MM.1S (cell line): ENCODE results near the gene PAPPA.

Experiments
- DNase-seq: peaks from one replicate; pipeline ENCODE4 v3.0.0-alpha.2; 2015
- H2AFZ ChIP-seq: fragments of 300-600 bp; sonication (generic); 2 replicates; pipeline ENCODE4 v1.6.0; 2016; ENCODE audit warnings: antibody characterized with exemption, low read length
- H3F3A ChIP-seq: fragments of 300-600 bp; sonication (generic); 2 replicates; pipeline ENCODE4 v1.6.1; 2016; ENCODE audit warnings: mild to moderate bottlenecking, antibody characterized with exemption, low read length, moderate library complexity, mixed read lengths; ENCODE audit not compliant: insufficient read depth
- H3K27ac ChIP-seq: fragments of 300-600 bp; sonication (generic); 2 replicates; pipeline ENCODE4 v1.5.1; 2016; ENCODE audit warnings: mild to moderate bottlenecking, low read length
- H3K27me3 ChIP-seq: fragments of 300-600 bp; sonication (generic); replicated peaks from 2 replicates; pipeline ENCODE4 v1.6.0; 2016; ENCODE audit warnings: low read length; ENCODE audit not compliant: insufficient read depth
- H3K36me3 ChIP-seq: fragments of 300-600 bp; sonication (generic); replicated peaks from 2 replicates; pipeline ENCODE4 v1.6.1; 2016; ENCODE audit warnings: mild to moderate bottlenecking, low read length, mixed read lengths; ENCODE audit not compliant: insufficient read depth
- H3K4me1 ChIP-seq: fragments of 300-600 bp; sonication (generic); 2 replicates; pipeline ENCODE4 v1.6.1; 2016; ENCODE audit warnings: low read length, mixed read lengths
- H3K4me2 ChIP-seq: fragments of 300-600 bp; sonication (generic); 2 replicates; pipeline ENCODE4 v1.6.0; 2016; ENCODE audit warnings: low read depth, low read length
- H3K4me3 ChIP-seq: fragments of 300-600 bp; sonication (generic); 2 replicates; pipeline ENCODE4 v1.5.1; 2016; ENCODE audit warnings: low read length, mixed read lengths
- H3K79me2 ChIP-seq: fragments of 300-600 bp; sonication (generic); 2 replicates; pipeline ENCODE4 v1.6.1; 2016; ENCODE audit warnings: mixed run types, low read length, mixed read lengths
- H3K9ac ChIP-seq: fragments of 300-600 bp; sonication (generic); 2 replicates; pipeline ENCODE4 v1.6.1; 2016; ENCODE audit warnings: low read length, mixed read lengths
- H3K9me2 ChIP-seq: fragments of 300-600 bp; sonication (generic); replicated peaks from 2 replicates; pipeline ENCODE4 v1.6.1; 2016; ENCODE audit warnings: mild to moderate bottlenecking, low read length, mixed read lengths; ENCODE audit not compliant: insufficient read depth
- H3K9me3 ChIP-seq: fragments of 300-600 bp; sonication (generic); replicated peaks from 2 replicates; pipeline ENCODE4 v1.6.1; 2016; ENCODE audit warnings: mild to moderate bottlenecking, low read length, mixed read lengths; ENCODE audit not compliant: insufficient read depth
- H4K20me1 ChIP-seq: fragments of 300-600 bp; sonication (generic); 2 replicates; pipeline ENCODE4 v1.6.1; 2016; ENCODE audit warnings: mild to moderate bottlenecking, low read length, moderate library complexity, mixed read lengths; ENCODE audit not compliant: insufficient read depth
- CTCF ChIP-seq: fragments of 300-600 bp; sonication (generic); IDR thresholded peaks from 2 replicates; pipeline ENCODE4 v1.5.1; 2016; ENCODE audit warnings: antibody characterized with exemption, low read length, mixed read lengths
- EZH2 ChIP-seq: fragments of 300-600 bp; sonication (generic); optimal IDR thresholded peaks from 2 replicates; pipeline ENCODE3; 2017; ENCODE audit warnings: low read depth, mild to moderate bottlenecking, antibody characterized with exemption, low read length, mixed read lengths
- EZH2phosphoT487 ChIP-seq: fragments of 300-600 bp; sonication (generic); IDR thresholded peaks from 2 replicates; pipeline ENCODE4 v1.6.1; 2018; ENCODE audit warnings: antibody characterized with exemption, low read length

PAPPA gene

DNA sequence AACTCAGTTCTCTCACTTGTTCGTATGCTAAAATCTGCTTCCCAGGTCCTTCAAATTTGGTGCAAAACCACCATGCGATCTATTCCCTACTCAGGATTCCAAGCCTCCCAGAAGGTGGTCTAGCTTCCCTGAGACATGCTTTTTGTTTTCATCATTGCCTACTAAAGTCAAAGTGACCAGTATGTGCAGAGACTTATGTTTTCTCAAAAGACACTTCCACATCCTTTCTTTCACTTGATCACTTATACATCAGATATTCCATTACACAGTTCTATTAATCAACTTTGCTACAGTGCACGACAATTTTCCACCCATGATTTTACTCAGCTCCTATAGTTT lies 242.1 kb downstream of the PAPPA start:
- no peak overlapping the region for H3K4me3 ChIP-seq
- no peak for DNase-seq
- TF ChIP-seq EZH2phosphoT487, result no peak
- TF ChIP-seq CTCF, result no peak
- no peak for TF ChIP-seq EZH2
- H2AFZ ChIP-seq, result no peak overlapping the region
- no peaks in the 10 kb centered on the region for H3K9me2 ChIP-seq
- no peaks in the 10 kb centered on the region for H3K27me3 ChIP-seq
- no peak overlapping the region for H3K4me2 ChIP-seq
- H3K79me2 ChIP-seq, result no peaks in the 10 kb centered on the region
- H3K4me1 ChIP-seq, result no peaks in the 10 kb centered on the region
- no peaks in the 10 kb centered on the region for H4K20me1 ChIP-seq
- H3F3A ChIP-seq, result no peaks in the 10 kb centered on the region
- no peak overlapping the region for H3K9ac ChIP-seq
- H3K27ac ChIP-seq, result no peak overlapping the region
- no peaks in the 10 kb centered on the region for H3K36me3 ChIP-seq
- no peaks in the 10 kb centered on the region for H3K9me3 ChIP-seq

GRCh38 chr9:116403171-116403570 lies 249.6 kb downstream of the PAPPA start:
- no peaks in the 10 kb centered on the region for H3F3A ChIP-seq
- no peaks in the 10 kb centered on the region for H3K36me3 ChIP-seq
- no peaks in the 10 kb centered on the region for H4K20me1 ChIP-seq
- TF ChIP-seq CTCF, result no peak
- no peak for TF ChIP-seq EZH2phosphoT487
- TF ChIP-seq EZH2, result no peak
- H3K4me2 ChIP-seq, result no peak overlapping the region
- no peaks in the 10 kb centered on the region for H3K9me2 ChIP-seq
- H3K9me3 ChIP-seq, result no peaks in the 10 kb centered on the region
- DNase-seq, result no peak
- H2AFZ ChIP-seq, result no peak overlapping the region
- no peak overlapping the region for H3K9ac ChIP-seq
- no peaks in the 10 kb centered on the region for H3K27me3 ChIP-seq
- H3K4me1 ChIP-seq, result no peaks in the 10 kb centered on the region
- no peak overlapping the region for H3K4me3 ChIP-seq
- no peaks in the 10 kb centered on the region for H3K79me2 ChIP-seq
- no peak overlapping the region for H3K27ac ChIP-seq

GRCh38 chr9:116404228-116404627 lies 250.6 kb downstream of the PAPPA start:
- Histone ChIP-seq H3K79me2 (no peaks in the 10 kb centered on the region), H3K9me2 (no peaks in the 10 kb centered on the region), H3F3A (no peaks in the 10 kb centered on the region), H3K4me1 (no peaks in the 10 kb centered on the region), H3K9me3 (no peaks in the 10 kb centered on the region), H3K36me3 (no peaks in the 10 kb centered on the region), H4K20me1 (no peaks in the 10 kb centered on the region), H3K27me3 (no peaks in the 10 kb centered on the region), H3K4me3 (no peak overlapping the region), H3K27ac (no peak overlapping the region), H3K4me2 (no peak overlapping the region), H2AFZ (no peak overlapping the region), H3K9ac (no peak overlapping the region)
- no peak for DNase-seq
- TF ChIP-seq CTCF, result no peak

DNA sequence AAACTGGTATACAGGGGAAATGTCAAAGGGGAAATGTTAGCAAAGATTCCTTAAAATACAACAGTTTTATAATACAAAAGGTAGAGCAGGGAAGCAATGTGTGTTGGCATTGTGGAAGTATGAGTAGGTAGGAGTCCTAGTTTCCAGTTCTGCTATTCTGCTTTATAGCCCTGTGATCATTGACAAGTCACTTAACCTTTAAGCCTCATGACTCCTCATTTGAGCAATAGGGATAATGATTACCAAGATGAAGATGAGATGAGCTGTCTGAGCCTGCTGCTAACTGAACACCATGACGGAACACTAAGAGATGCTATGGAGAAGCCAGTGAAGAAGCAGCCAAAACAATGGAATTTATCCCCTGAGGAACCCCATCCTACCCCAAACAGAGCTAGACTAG lies 251.7 kb downstream of the PAPPA start:
- Histone ChIP-seq H4K20me1 (no peaks in the 10 kb centered on the region), H3F3A (no peaks in the 10 kb centered on the region), H3K4me2 (no peak overlapping the region), H3K4me1 (no peaks in the 10 kb centered on the region), H3K9ac (no peak overlapping the region), H3K4me3 (no peak overlapping the region), H3K36me3 (no peaks in the 10 kb centered on the region), H3K9me2 (no peaks in the 10 kb centered on the region), H3K9me3 (no peaks in the 10 kb centered on the region), H3K27ac (no peak overlapping the region), H2AFZ (no peak overlapping the region), H3K79me2 (no peaks in the 10 kb centered on the region), H3K27me3 (no peaks in the 10 kb centered on the region)
- no peak for DNase-seq
- no peak for TF ChIP-seq EZH2
